Activated CD4-positive, alpha-beta T cell treated with anti-CD3 and anti-CD28 coated beads, Interleukin-2, amount 50 U/mL, for 4 hours (primary cell): ENCODE results near the gene PTEN.
"Not testable (repeated sequence)": the region's sequence is repeated elsewhere in the genome, so short reads cannot be mapped to it uniquely, and the experiment has no call there.

Experiments
- DNase-seq, 2 experiments: peaks; one replicate each; pipeline ENCODE4 v3.0.0-alpha.2; 2020

Gene PTEN

GRCh38 chr10:87873656-87874055 lies 10.2 kb downstream of the PTEN start:
- no peak for DNase-seq

DNA sequence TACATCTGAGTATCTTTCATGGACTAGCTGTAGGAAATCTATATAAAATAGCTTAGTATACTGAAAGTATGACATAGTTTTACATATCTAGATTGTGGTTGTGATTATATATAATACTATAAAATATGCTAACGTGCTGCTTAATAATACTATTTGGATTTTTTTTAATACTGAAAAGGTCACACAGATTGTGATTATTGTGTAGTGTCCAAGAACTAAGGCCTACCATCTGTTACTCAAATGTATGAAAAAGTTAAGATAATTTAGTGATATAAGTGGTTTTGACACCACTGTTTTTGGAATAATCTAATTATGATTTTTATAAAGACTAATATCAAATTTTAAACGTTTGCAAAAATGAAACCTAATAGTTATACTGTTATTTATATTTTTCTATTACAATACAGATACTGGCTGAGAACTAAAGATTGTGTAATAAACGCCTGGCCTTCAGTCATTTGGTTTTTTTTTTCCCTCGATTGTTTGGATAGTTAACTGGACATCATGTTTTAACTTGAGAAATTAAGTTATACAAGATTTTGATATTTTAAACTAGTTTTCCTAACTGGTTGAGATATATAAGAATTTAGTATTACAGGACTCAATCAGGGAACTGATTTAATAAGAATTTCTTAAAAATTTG lies 12.6 kb downstream of the PTEN start:
- no peak for DNase-seq

DNA sequence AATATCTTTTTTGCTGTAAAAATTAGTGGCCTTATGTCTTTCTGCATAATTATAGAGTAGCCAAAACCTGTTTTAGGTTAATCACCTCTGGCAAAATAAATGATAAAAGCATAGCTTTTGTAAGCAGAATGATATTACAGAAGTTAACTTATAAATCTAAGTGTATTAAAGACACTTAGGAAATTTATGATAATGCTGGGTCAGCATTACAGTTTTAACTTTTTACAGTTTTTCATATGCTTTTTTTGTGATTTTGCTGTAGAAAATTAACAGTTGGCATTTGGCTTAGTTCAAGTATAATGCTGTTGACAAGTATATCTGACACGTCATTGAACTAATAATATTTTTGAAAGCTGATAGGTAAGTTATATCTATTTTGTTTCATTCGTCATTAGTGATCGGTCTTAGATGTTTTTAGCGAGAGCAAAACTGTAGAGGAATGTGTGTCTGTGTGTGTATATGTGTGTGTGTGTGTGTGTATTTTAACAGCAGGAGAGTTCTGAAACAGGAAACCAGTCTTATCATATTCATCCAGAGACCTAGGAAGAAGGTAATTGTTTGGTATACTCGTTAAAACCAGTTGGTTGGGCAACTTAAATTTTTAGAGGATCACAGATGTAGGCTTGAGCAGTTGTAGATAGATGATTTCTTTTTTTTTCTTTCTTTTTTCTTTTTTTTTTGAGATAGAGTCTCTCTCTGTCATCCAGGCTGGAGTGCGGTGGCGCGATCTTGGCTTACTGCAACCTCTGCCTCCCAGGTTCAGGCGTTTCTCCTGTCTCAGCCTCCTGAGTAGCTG lies 15.4 kb downstream of the PTEN start:
- no peak for DNase-seq

DNA sequence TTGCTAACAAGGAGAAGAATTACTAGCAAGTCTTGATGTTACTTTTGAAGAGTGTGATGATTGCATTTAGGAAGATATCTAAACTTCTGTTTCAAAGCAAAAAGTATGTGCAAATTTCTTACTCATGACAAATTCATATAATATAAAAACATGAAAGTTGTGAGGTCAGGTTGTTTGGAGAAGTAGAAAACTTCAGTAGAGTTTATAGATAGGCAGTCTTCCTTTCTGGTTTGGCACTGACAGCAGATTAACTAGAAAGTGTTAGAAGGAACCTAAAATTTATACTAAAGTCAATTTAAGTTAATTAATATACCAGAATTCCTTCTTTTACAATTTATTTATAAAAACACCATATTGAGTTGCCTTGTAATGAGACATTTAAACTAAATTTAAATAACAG lies 16.9 kb downstream of the PTEN start:
- no peak for DNase-seq

DNA sequence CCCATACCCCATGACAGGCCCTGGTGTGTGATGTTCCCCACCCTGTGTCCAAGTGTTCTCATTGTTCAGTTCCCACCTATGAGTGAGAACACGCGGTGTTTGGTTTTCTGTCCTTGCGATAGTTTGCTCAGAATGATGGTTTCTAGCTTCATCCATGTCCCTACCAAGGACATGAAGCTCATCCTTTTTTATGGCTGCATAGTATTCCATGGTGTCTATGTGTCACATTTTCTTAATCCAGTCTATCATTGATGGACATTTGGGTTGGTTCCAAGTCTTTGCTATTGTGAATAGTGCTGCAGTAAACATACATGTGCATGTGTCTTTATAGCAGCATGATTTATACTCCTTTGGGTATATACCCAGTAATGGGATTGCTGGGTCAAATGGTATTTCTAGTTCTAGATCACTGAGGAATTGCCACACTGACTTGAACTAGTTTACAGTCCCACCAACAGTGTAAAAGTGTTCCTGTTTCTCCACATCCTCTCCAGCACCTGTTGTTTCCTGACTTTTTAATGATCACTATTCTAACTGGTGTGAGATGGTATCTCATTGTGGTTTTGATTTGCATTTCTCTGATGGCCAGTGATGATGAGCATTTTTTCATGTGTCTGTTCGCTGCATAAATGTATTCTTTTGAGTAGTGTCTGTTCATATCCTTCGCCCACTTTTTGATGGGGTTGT lies 18.1 kb downstream of the PTEN start:
- not testable (repeated sequence) for DNase-seq

DNA sequence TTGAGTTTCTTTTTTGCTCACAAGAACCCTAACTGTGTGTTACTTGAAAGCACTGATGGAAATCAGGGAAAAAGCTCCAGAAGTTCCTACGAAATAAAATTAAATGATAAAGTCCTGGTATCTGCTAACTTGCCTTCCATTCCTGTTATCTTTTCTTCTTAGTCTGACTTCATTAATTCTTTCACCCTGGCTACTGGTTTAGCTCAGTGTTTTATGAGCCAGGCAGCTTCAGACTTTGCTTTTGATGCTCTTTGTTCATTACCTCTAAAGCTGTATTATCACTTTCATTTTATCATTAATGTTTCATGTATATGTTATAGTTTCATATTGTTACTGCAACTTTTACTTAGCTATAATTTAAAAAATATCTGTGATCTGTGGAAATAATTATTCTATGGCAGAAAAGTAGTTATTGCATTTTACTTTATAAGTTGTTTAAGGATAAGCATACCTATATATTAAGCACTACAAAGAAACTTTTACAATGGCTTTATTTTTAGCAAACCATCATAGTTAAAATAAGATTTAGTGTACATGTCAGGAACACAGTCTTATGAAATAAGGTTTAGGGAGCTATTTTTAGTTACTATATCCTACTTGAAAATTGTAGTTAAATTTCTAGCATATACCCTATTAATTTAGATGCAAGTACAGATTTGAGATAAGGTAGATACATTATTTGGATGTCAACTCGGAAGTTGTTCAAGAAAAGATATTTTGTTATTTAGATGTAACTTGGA lies 19.3 kb downstream of the PTEN start:
- DNase-seq, result no peak

GRCh38 chr10:87886635-87887034 lies 23.2 kb downstream of the PTEN start:
- no peak for DNase-seq

DNA sequence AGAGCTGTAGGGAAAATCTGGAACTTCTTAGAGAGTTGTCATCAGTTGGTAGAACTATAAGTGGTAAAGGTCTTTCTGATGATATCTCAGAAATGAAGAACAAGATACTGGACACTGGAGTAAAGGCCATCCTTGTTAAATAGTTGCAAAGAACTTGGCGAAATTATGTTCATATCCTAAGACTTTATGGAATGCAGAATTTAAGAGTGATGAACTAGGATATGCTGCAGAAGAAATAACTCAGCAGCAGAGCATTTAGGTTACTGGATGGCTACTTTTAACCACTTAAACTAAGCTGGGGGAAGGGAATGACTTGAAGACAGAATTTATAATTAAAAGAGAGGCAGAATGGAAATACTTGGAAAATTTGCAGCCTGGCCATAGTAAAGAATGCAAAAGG lies 23.7 kb downstream of the PTEN start:
- no peak for DNase-seq

DNA sequence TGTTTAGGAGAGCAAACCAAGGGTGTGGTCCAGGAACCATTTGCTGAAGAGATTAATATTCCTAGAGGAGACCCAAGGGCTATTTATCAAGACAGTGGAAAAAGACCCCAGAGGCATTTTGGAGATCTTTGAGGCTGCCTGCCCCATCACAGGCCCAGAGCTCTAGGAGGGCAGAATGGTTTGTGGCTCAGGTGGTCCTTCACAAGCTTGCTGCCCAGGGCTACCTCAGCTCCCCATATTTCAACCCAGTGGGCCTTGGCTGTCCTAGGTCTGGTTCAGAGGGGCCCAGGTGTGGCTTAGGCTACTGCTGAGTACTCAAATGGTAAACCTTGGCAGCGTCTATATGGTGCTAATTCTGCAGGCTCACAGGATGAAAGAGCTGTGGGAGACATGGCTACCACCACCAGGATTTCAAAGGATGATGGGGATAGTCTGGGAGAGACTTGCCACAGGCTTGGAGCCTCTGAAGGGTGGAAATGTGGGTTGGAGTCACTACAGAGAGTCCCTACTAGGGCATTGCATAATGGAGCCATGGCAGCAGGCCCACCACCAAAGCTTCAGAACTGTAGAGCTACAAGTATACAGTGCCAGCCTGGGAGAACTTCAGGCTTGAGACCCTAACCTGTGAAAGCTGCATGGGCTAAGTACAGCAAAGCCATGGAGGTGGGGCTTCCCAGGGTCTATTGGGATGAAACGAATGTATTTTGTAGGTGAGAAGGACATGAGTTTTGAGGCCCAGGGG lies 24.3 kb downstream of the PTEN start:
- DNase-seq, result no peak

GRCh38 chr10:87895430-87895829 lies 32.0 kb downstream of the PTEN start:
- no peak for DNase-seq

DNA sequence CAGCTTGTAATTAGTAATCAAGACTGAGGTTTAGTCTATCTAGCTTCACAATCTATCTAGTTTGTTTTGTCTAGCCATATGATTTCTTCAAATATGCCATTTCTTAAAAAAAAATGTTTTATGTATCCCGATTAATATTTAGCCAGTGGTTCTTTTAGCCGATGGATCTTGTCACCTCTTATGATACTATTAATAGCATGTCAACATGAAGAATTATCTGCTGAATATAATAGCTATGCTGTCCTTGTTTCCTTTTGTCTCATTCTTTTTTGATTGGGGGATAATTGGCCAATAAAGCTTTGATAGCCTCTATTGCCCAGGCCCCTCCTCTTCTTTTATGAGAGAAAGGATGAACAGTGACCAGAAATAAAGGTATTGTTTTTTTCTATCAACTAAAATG lies 32.8 kb downstream of the PTEN start:
- no peak for DNase-seq

GRCh38 chr10:87897957-87898356 lies 34.5 kb downstream of the PTEN start:
- DNase-seq, result not testable (repeated sequence)

DNA sequence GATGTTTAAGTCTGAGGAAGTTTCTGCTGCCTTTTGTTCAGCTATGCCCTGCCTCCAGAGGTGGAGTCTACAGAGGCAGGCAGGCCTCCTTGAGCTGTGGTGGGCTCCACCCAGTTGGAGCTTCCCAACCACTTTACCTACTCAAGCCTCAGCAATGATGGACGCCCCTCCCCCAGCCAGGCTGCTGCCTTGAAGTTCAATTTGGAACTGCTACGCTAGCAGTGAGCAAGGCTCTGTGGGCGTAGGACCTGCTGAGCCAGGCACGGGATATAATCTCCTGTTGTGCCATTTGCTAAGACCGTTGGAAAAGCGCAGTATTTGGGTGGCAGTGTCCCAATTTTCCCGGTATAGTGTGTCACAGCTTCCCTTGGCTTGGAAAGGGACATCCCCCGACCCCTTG lies 40.0 kb downstream of the PTEN start:
- DNase-seq, result not testable (repeated sequence)

DNA sequence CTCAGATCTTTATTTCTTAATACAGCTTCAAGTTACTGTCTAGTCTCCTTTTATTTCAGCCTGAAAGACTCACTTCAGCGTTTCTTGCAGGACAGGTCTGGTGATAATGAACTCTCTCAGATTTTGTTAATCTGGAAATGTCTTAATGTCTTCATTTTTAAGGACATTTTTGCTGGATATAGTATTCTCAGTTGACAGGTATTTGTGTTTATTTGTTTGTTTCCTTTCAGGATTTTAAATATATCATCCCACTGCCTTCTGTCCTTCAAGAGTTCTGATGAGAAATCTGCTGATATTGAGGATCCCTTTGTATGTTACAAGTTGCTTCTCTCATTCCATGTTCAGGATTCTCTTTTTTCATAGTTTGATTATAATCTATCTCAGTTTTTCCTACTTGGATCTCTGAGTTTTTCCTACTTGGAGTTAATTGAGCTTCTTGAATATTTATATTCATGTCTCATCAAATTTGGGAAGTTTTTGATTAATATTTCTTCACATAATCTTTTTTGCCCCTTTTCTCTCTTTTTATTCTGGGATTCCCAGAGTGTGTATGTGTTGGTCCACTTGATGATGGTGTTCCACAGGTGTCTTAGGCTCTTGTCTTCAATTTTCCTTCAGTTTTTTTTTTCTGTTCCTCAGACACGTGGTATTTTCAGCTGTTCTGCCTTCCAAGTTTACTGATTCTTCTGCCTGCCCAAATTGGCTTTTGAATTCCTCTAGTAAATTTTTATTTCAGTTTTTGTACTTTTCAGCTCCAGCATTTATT lies 49.9 kb downstream of the PTEN start:
- no peak for DNase-seq

DNA sequence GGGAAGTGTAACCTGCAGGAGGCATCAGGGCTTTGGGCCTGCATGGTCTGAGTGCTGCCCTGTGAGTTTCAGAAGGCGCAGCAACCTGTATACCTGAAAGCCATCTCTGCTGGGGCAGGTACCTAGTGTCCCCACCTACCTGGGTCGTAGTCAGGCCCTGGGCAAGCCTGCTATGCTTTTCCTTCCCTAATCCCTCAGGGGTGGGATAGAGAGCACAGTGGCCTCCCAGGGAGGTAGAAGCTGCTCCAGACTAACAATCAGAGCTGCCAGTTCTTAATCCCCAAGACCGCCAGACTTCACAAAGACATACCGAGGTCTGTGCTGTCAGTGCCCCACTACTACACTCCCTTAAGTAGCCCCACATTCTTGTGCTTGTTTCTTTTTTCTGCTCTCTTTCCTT lies 52.0 kb downstream of the PTEN start:
- no peak for DNase-seq

- DNase-seq, result no peak
These were observed 52.6 kb downstream of the PTEN start for GRCh38 chr10:87915989-87916388.

- DNase-seq, result no peak
These were observed 53.1 kb downstream of the PTEN start for GRCh38 chr10:87916515-87916914.

- DNase-seq, result no peak
These were observed 54.9 kb downstream of the PTEN start for GRCh38 chr10:87918254-87918859.

- no peak for DNase-seq
These were observed 57.1 kb downstream of the PTEN start for GRCh38 chr10:87920538-87920937.

DNA sequence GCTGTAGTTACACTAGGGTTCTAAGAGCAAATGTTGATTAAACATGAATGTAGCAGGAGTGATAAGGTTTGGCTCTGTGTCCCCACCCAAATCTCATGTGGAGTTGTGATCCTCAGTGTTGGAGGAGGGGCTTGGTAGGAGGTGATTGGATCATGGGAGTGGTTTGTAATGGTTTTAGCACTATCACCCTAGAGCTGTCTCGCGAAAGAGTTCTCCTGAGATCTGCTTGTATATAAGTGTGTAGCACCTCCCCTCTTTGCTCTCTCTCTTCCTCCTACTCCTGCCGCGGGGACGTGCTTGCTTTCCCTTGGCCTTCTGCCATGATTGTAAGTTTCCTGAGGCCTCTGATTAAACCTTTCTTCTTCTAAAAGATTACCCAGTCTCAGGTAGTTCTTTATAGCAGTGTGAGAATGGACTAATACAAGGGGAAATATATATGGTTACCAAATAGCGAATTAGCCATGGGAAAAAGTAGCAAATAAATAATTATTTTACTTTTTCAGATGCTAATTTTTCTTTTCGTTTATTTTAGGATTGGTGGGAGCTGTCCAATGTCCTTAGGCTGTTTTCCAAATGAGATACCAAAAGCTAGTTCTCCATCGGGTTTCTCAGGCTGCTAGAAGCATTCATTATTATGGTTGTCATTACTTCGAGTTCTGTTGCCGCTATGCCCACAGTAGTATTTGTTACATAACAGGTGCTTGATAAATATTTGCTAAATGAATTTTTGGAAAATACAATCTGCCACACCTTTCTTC lies 58.7 kb downstream of the PTEN start:
- DNase-seq, result no peak

GRCh38 chr10:87923233-87923632 lies 59.8 kb downstream of the PTEN start:
- no peak for DNase-seq
